ENCODE data around the gene OMP.
A peak's percentile ranks its signal among the peaks of the same experiment; 100 is the strongest.

The OMP gene

GRCh38 chr11:77123591-77123990 lies 21.0 kb downstream of the OMP start:
- no peak for DNase-seq (ENCODE audit: low spot score)

GRCh38 chr11:77124041-77124440 lies 21.4 kb downstream of the OMP start:
- no peak for DNase-seq (ENCODE audit: low spot score)

DNA sequence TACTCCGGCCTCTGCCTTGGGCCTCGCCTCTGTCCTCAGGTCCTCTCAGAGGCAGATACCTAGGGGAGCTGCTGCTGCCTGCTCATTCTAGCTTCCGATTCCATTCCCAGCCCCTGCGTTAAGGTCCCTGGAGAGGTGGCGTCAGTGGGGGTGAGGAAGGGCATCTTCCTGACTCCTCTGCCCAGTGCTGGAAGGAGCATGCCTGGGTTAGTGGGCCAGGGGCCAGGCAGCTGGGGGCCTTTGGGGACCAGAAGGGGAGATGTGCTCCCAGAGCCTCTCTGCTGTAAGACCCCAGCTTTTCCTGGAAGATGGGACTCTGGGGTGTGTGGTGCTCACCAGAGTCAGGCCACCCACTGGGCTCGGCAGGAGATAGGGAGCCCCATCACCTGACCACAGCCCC lies 21.8 kb downstream of the OMP start:
- DNase-seq (ENCODE audit: low spot score): no peak

DNA sequence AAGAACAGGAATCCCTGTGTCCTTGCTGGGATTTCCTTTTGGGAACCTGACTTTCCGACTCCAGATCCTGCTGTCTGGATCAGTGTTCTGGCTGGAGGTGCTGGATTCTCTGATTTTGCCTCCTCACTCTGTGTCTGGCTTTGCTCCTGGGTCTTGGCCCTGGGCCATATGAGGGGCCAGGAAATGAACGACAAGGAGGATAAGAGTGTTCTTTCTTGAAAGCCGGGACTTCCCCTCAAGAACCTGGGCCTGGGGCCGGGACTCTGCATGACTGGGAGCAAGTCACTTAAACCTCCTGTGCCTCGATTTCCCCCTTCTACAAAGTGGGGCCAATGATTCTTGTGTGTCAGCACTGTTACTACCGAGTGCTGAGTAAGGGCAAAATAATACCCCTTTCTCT lies 22.6 kb downstream of the OMP start:
- no peak for DNase-seq (ENCODE audit: low spot score)

DNA sequence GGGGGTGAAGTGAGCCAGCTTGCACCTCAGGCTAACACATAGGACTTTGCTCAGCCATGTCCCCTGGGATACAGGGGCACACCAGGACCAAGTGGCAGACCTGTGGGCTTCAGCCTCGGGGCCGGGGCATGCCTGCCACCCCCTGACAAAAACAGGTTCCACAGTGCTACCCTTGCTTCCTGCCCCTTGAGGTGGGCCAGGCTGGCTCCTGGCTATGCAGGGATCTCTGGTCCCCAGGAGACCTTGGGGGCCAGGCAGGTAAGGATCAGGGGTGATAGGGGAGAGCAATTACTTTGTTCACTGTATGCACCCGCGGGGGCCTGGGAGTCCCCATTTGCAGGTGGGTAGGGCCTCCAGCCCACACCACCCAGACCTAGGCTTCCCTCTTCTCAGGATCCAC lies 23.1 kb downstream of the OMP start:
- DNase-seq (ENCODE audit: low spot score): no peak

GRCh38 chr11:77126156-77126775 lies 23.6 kb downstream of the OMP start:
- no peak for DNase-seq (ENCODE audit: low spot score)

DNA sequence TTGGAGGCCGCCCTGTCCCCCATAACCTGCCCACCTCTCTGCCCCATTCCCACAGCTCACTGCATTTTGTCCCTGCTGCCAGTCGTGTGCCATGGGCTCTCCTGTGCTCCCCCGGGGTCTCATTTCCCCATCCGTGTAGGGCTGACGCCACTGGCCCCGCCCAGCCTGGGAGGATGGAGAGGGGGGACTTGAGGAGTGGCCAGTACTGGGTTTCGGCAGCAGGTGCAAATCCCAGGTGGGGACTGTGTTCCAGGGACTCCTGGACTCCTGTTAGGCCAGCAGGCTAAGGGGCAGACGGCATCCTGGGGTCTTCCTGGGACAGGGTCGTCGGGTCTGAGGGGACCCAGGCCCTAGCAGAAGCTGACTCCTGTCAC lies 24.2 kb downstream of the OMP start:
- DNase-seq (ENCODE audit: low spot score): no peak

DNA sequence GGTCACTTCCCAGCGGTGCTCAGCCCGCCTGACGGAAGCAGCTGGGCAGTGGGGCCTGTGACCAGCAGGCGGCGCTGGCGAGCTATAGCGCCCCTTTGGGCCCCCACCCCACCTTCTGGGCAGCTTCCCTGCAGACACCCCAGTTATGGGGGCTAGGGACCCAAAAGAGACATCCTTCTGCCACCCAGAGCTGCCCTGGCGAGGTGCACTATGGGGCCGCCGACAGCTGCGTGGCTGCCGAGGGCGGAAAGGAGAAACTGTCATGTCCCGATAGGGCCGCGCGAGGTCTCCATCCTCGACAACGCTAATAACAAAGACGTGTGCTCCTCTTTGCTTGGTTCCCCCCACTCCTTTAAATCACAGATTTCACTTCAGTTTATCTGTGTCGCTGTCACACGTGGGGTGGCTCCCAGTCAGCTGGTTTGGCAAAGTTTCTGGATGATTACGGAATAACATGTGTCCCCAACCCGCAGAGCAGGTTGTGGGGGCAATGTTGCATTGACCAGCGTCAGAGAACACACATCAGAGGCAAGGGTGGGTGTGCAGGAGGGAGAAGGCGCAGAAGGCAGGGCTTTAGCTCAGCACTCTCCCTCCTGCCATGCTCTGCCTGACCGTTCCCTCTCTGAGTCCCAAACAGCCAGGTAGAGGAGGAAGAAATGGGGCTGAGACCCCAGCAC lies 24.7 kb downstream of the OMP start:
- peak; percentile 61 for DNase-seq (ENCODE audit: low spot score)

DNA sequence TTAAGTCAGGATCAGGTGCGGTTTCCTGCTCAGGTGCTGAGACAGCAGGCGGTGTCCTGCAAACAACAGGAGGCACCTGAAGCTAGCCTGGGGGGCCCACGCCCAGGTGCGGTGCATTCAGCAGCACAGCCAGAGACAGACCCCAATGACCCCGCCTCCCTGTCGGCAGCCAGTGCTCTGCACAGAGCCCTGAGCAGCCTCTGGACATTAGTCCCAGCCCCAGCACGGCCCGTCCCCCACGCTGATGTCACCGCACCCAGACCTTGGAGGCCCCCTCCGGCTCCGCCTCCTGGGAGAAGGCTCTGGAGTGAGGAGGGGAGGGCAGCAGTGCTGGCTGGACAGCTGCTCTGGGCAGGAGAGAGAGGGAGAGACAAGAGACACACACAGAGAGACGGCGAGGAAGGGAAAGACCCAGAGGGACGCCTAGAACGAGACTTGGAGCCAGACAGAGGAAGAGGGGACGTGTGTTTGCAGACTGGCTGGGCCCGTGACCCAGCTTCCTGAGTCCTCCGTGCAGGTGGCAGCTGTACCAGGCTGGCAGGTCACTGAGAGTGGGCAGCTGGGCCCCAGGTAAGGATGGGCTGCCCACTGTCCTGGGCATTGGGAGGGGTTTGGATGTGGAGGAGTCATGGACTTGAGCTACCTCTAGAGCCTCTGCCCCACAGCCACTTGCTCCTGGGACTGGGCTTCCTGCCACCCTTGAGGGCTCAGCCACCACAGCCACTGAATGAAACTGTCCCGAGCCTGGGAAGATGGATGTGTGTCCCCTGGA lies 25.5 kb downstream of the OMP start, which contains the start of gene MYO7A:
MYO7A (plus strand) TSS at position 327 of the 772 bp plus-strand sequence. CDS start 2,389 bp downstream, outside the sequence.
- peak; percentile 71 for DNase-seq (ENCODE audit: low spot score)

GRCh38 chr11:77129069-77129841 lies 26.6 kb downstream of the OMP start:
- no peak for DNase-seq (ENCODE audit: low spot score)

DNA sequence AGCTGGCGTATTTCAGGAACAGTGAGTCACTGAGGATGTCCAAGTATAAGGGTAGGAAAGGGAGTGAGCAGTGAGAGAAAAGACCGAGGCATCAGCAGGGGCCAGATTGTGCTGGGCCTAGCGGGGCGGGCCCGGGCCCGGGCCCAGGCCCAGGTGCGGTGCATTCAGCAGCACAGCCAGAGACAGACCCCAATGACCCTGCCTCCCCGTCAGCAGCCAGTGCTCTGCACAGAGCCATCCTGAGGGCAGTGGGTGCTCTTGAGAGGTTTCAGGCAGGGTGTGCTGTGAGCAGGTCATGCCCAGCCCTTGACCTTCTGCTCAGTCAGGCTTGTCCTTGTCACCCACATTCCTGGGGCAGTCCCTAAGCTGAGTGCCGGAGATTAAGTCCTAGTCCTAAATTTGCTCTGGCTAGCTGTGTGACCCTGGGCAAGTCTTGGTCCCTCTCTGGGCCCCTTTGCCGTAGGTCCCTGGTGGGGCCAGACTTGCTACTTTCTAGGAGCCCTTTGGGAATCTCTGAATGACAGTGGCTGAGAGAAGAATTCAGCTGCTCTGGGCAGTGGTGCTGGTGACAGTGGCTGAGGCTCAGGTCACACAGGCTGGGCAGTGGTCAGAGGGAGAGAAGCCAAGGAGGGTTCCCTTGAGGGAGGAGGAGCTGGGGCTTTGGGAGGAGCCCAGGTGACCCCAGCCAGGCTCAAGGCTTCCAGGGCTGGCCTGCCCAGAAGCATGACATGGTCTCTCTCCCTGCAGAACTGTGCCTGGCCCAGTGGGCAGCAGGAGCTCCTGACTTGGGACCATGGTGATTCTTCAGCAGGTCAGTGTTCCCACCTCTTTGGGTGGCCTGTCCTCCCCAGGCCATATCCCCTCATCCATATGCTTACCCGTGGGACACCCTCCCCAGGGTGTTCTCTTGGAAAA lies 27.5 kb downstream of the OMP start:
- no peak for DNase-seq (ENCODE audit: low spot score)

DNA sequence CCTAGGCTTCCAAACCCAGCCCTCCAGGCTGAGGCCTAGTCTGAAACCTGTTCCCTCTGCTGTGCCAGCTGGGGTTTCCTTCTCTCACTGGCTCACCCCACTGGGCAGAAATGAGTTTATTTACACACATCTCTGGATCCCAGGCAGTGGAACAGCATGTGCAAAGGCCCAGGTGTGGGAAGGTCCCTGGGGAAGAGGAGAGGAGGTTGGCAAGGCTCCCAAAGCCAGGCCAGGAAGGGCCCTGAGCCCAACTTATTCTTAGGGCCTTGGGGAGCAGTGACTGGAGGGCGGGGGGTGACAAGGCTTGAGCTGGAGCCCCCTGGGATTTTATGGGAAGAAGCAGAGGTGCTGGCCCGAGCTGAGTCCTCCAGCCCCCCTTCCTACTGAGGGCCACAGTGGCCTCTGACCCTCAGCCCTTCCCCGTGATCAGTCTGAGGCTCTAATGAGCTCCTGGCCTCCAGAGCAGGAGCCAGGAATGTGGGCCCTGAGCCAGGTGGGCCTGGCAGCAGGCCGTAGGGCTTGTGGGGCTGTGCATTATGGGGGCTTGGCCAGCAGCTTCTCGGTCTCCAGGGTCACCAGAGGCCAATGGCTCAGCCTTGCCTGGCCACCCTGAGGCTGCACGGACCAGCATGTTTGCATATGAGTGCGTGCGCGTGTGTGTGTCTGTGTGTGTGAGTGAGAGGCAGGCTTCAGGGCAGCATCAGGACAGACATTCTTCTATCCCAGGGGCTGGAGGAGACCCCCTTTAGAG lies 28.3 kb downstream of the OMP start:
- DNase-seq (ENCODE audit: low spot score): peak; percentile 61

- DNase-seq (ENCODE audit: low spot score): no peak
Observed at GRCh38 chr11:77131560-77131959, 28.9 kb downstream of the OMP start.

DNA sequence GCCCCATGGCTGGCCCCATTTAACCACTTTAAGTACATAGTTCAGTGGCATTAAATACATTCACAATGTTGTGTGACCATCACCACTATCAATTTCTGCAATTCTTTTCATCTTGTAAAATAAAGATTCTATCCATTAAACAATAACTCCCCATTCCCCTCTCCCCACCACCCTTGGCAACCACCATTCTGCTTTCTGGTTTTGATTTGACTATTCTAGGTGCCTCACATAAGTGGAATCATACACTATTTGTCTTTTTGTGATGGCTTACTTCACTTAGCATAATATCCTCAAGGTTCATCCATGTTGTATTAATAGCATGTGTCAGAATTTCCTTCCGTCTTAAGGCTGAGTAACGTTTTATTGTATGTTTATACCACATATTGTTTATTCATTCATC lies 32.4 kb downstream of the OMP start:
- no peak for DNase-seq (ENCODE audit: low spot score)

GRCh38 chr11:77136074-77136473 lies 33.4 kb downstream of the OMP start:
- DNase-seq (ENCODE audit: low spot score): no peak

DNA sequence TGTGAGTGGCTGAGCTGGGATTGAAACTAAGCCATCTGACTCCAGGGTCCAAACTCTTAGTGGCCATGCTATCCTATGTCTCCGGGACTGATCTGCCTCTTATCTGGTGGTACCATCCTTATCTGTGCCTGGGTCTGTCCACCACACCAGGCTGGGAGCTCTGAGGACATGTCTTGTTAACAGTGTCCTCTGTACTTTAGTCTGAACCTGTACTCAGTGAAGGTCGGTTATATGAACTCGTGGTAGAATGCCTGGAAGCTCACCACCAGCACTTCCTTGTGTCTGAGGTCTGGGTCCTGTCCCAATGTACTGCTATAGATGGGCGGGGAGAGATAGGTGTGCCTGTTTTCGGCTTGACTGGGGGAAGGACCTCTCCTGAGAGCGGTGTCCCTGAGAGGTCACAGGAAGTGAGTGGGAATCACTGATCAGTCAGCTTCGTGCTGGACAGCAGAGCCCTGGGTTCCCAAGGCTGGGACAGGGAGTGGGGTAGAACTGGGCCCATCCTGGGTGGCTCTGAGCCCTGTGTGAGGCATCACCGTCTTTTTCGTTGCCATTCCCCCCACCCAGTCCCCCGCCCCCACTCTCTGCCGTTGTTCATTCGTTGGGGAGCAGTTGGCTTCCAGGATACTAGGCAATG lies 34.3 kb downstream of the OMP start:
- DNase-seq (ENCODE audit: low spot score): no peak

- DNase-seq (ENCODE audit: low spot score): no peak
Observed at GRCh38 chr11:77137421-77137820, 34.8 kb downstream of the OMP start.

DNA sequence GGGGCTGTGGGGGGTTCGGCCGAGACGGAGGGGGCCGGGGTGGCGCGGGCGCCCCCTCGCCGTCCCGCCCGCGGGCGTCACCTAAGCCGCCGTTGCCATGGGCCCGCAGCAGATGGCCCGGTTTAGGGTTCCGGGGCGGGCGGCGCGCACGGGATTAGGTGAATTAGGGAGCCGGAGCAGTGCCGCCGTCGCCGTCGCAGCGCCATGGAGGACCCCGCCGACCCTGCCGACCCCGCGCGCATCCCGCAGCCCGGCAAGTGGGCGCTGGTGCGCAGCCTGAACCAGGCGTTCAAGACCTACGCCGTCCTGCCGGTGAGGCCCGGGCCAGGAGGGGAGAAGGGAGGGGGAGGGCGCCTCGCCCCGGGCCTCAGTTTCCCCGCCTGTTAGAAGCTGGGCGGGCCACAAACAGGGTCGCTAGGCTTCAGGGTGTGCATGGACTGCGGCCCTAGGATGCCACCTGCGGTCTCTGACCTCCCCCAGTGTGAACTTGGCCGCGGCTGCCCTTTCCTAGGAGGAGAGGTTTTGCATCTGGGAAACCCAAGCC lies 35.5 kb downstream of the OMP start:
- no peak for DNase-seq (ENCODE audit: low spot score)

- DNase-seq (ENCODE audit: low spot score): no peak
Observed at GRCh38 chr11:77139201-77139600, 36.6 kb downstream of the OMP start.

Data from Ammon's horn (tissue), 1 donor.